Body of pancreas (tissue), 4 donors: Measurements from ENCODE around the gene KATNIP. TPM values are rescaled to one million over a fixed set of nuclear protein-coding genes. Genes with fewer than 3 reads are reported as not detected.

Source experiments
- ATAC-seq: fragments of 150-250 bp; one replicate; pipeline ENCODE4 v1.9.1; 2016
- DNase-seq, 4 donors: peaks; one replicate each; pipeline ENCODE4 v3.0.0-alpha.2; 2019
- H3K27ac ChIP-seq, 4 donors: fragments of 200-600 bp; sonication (generic); 1 replicate in 3 of 4; 2 replicates in 1 of 4; pipeline versions ENCODE4 v1.5.1 to v1.6.1; 2016 to 2019; ENCODE audit warnings: mild to moderate bottlenecking in 1 of 4, mixed read lengths in 1 of 4, moderate library complexity in 1 of 4
- H3K27me3 ChIP-seq, 2 donors: fragments of 200-600 bp; sonication (generic); one replicate each; pipeline ENCODE4 v1.6.0; 2016; ENCODE audit warnings: mild to moderate bottlenecking in 1 of 2
- H3K36me3 ChIP-seq, 2 donors: fragments of 200-600 bp; sonication (generic); replicated peaks in 1 of 2; 2 replicates each; pipeline ENCODE4 v1.5.1; 2016; ENCODE audit warnings: low read depth in 2 of 2; ENCODE audit not compliant: insufficient read depth in 1 of 2
- H3K4me1 ChIP-seq: fragments of 200-600 bp; sonication (generic); one replicate; pipeline ENCODE4 v1.6.0; 2016
- H3K4me3 ChIP-seq, 2 donors: fragments of 200-600 bp; sonication (generic); 1 replicate in 1 of 2; 2 replicates in 1 of 2; pipeline ENCODE4 v1.5.1; 2016 to 2019
- H3K9me3 ChIP-seq, 3 donors: fragments of 200-600 bp; sonication (generic); 1 replicate in 2 of 3; 2 replicates in 1 of 3; pipeline ENCODE4 v1.5.1; 2016
- CTCF ChIP-seq, 7 experiments: fragments of 450-650 bp in 4 of 7; fragments of 200-600 bp in 3 of 7; sonication (generic) in 3 of 7; IDR thresholded peaks; one replicate each; pipeline ENCODE4 v1.5.1; 2016 to 2019; ENCODE audit warnings: antibody characterized with exemption in 7 of 7
- POLR2A ChIP-seq, 3 donors: fragments of 450-650 bp; IDR thresholded peaks; one replicate each; pipeline ENCODE4 v1.6.1; 2016; ENCODE audit warnings: antibody characterized with exemption in 3 of 3, mild to moderate bottlenecking in 2 of 3
- WGBS, 2 donors: methylation state at CpG; one replicate each; pipeline ENCODE4 v1.1.5; 2017; 5-methylcytosine and 5-hydroxymethylcytosine counted together
- intact Hi-C: fragments of 100-400 bp; cut with DNase I; formaldehyde crosslinking; loops from one replicate; pipeline ENCODE4 v1.15.1; 2023
- total RNA-seq, 2 donors: library from RNA; depleted of rRNA; stranded (reverse); fragments of >200 nt; gene quantifications; one replicate each; pipeline ENCODE4 v1.1.0, GENCODE V29; 2016

The KATNIP gene
- total RNA-seq, 2 donors from 2014 or later: 23.4 to 25.7 TPM

GRCh38 chr16:27538528-27538927 is 11.4 kb upstream of the KATNIP start:
- no peak for TF ChIP-seq CTCF (IDR thresholded peaks at IDR 0.05)
- TF ChIP-seq POLR2A (IDR thresholded peaks at IDR 0.05): no peak
- Histone ChIP-seq H3K4me3 (no peak overlapping the region), H3K9me3 (no peaks in the 10 kb centered on the region), H3K36me3 (peaks cover 10 to 35% of the 10 kb centered on the region in 2 donors), H3K27me3 (no peaks in the 10 kb centered on the region), H3K4me1 (no peaks in the 10 kb centered on the region), H3K27ac (no peak overlapping the region)
- DNase-seq: no peak
- WGBS, 2 donors: 81% methylated on average over 5 of the region's 5 CpGs
- ATAC-seq: no peak
- intact Hi-C loops: no loop called here

- no peak for DNase-seq
- H3K4me1 ChIP-seq: no peaks in the 10 kb centered on the region
- intact Hi-C loops: no loop called here
Measured at GRCh38 chr16:27539120-27539519, 10.8 kb upstream of the KATNIP start.

GRCh38 chr16:27539636-27540035 is 10.3 kb upstream of the KATNIP start:
- DNase-seq (no peak), ATAC-seq (no peak)
- intact Hi-C loops: no loop called here
- H3K9me3 ChIP-seq: no peaks in the 10 kb centered on the region
- no peaks in the 10 kb centered on the region for H3K4me1 ChIP-seq
- no peaks in the 10 kb centered on the region for H3K27me3 ChIP-seq
- peaks cover 10 to 45% of the 10 kb centered on the region in 2 donors for H3K36me3 ChIP-seq
- H3K27ac ChIP-seq: no peak overlapping the region
- H3K4me3 ChIP-seq: no peak overlapping the region
- WGBS, 2 donors: 80 to 83% methylated on average over 5 of the region's 5 CpGs
- TF ChIP-seq POLR2A (IDR thresholded peaks at IDR 0.05) (no peak), CTCF (IDR thresholded peaks at IDR 0.05) (no peak)

More at GRCh38 chr16:27539120-27539519, 10.8 kb upstream of the KATNIP start:
- no peaks in the 10 kb centered on the region for H3K9me3 ChIP-seq
- no peak for ATAC-seq
- 72 to 80% methylated on average over 2 of the region's 2 CpGs for WGBS, 2 donors
- H3K27ac ChIP-seq: no peak overlapping the region
- H3K27me3 ChIP-seq: no peaks in the 10 kb centered on the region
- TF ChIP-seq CTCF (IDR thresholded peaks at IDR 0.05): no peak
- no peak for TF ChIP-seq POLR2A (IDR thresholded peaks at IDR 0.05)
- no peak overlapping the region for H3K4me3 ChIP-seq
- H3K36me3 ChIP-seq: peaks cover 10 to 40% of the 10 kb centered on the region in 2 donors

- Histone ChIP-seq H3K4me3 (no peak overlapping the region), H3K4me1 (peaks cover 23% of the 10 kb centered on the region), H3K27me3 (no peaks in the 10 kb centered on the region), H3K9me3 (no peaks in the 10 kb centered on the region), H3K36me3 (peaks cover 10 to 35% of the 10 kb centered on the region in 2 donors), H3K27ac (no peak overlapping the region)
- DNase-seq (no peak), ATAC-seq (no peak)
- intact Hi-C loops: no loop called here
- TF ChIP-seq POLR2A (IDR thresholded peaks at IDR 0.05) (no peak), CTCF (IDR thresholded peaks at IDR 0.05) (no peak)
- 79 to 87% methylated on average over 3 of the region's 3 CpGs for WGBS, 2 donors
Measured at GRCh38 chr16:27543801-27544200, 6.1 kb upstream of the KATNIP start.

GRCh38 chr16:27544671-27545070 is 5.3 kb upstream of the KATNIP start:
- H3K4me1 ChIP-seq: peaks cover 27% of the 10 kb centered on the region
- H3K27ac ChIP-seq: no peak overlapping the region
- 86% methylated on average over 4 of the region's 4 CpGs for WGBS, 2 donors
- DNase-seq (no peak), ATAC-seq (no peak)
- intact Hi-C loops: no loop called here
- H3K27me3 ChIP-seq: no peaks in the 10 kb centered on the region
- TF ChIP-seq CTCF (IDR thresholded peaks at IDR 0.05): no peak
- TF ChIP-seq POLR2A (IDR thresholded peaks at IDR 0.05): no peak
- peaks cover 10 to 35% of the 10 kb centered on the region in 2 donors for H3K36me3 ChIP-seq
- H3K4me3 ChIP-seq: no peak overlapping the region
- no peaks in the 10 kb centered on the region for H3K9me3 ChIP-seq
